Cardiac muscle cell (in vitro differentiated cells and primary cell): Measurements from ENCODE around the gene XCL1. TPM values are rescaled to one million over a fixed set of nuclear protein-coding genes. Genes with fewer than 3 reads are reported as not detected.

Experiments used
- DNase-seq, 2 donors: peaks; one replicate each; pipeline versions ENCODE4 v3.0.0 to v3.0.0-alpha.2; 2010 to 2017; ENCODE audit warnings: low read depth in 1 of 2, low spot score in 1 of 2
- H3K27ac ChIP-seq: fragments of 200-600 bp; sonication (generic); 2 replicates; pipeline ENCODE4 v1.5.1; 2016
- H3K27me3 ChIP-seq: fragments of 200-600 bp; sonication (generic); 2 replicates; pipeline ENCODE4 v1.6.0; 2016; ENCODE audit warnings: control low read depth
- H3K36me3 ChIP-seq: fragments of 200-600 bp; sonication (generic); 2 replicates; pipeline ENCODE4 v1.5.1; 2016; ENCODE audit warnings: control low read depth
- H3K4me1 ChIP-seq: fragments of 200-600 bp; sonication (generic); 2 replicates; pipeline ENCODE4 v1.8.1; 2017; ENCODE audit warnings: low read depth, mild to moderate bottlenecking, mixed run types
- H3K4me3 ChIP-seq: fragments of 200-600 bp; sonication (generic); 2 replicates; pipeline ENCODE4 v1.5.1; 2016; ENCODE audit warnings: mild to moderate bottlenecking
- H3K9me3 ChIP-seq: fragments of 200-600 bp; sonication (generic); 2 replicates; pipeline ENCODE4 v1.5.1; 2017; ENCODE audit warnings: low read depth, mild to moderate bottlenecking, control low read depth
- polyA plus RNA-seq: library from polyadenylated mRNA; unstranded; fragments of >200 nt; fragmentation: Nextera tagmentation; extraction: Ambion mirVana; gene quantifications from 2 replicates; pipeline ENCODE4 v1.2.1, GENCODE V29; 2016
- total RNA-seq: library from RNA; depleted of rRNA; stranded (reverse); fragments of >200 nt; gene quantifications from 2 replicates; pipeline ENCODE4 v1.2.3, GENCODE V29; 2016
- TF ChIP-seq, protein P1 (sequence below): IDR thresholded peaks from 2 replicates; pipeline ENCODE4 v1.5.1; 2012; ENCODE audit warnings: low read depth, mild to moderate bottlenecking, low read length

The XCL1 gene
- total and polyA plus RNA-seq, 2 experiments from 2014 or later = 0.54 to 1.6 TPM

DNA sequence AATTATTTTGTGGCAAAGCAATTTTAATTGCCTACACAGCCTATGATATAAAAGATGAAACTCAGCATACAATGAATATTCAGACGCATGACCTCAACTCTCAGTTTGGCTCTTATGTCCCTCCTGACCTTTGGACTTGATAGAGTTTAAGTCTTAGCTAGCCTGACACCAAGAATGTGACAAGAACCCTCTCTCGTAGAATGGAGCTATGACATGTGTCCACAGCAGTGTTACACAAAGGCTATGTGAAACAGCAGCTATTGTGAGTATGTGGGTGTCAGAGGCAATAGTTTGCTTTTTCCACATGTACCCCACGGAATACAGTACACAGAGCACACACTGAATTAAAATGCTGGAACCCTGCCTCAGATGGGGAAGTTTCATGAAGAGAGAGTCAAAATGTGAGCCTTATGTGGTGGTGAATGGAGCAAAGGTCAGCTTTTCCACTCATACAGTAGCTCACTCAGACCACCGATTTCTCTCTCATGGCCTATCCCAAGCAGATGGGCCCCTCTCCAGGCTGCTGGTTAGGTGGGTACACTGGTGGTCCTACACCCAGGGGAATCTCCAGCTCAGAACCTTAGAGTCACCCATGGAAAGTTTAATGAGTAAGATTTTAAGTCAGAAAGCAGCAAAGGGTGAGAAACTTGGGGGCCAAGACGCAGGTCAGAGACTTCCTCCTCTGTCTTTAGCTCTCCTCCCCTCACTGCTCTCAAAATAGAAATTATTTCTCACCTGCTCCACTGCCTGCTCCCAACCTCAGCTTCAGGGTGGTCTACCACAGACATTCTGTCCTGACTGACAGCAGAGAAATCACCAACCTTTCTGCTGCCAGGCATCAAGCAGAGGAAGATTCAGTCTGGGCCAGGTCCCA lies 22.5 kb upstream of the XCL1 start:
- Histone ChIP-seq H3K27me3 (no peaks in the 10 kb centered on the region), H3K4me3 (no peak overlapping the region), H3K4me1 (peaks cover 43% of the 10 kb centered on the region), H3K9me3 (no peaks in the 10 kb centered on the region), H3K27ac (peak overlapping the region; percentile 68), H3K36me3 (no peaks in the 10 kb centered on the region)
- TF ChIP-seq, protein P1, sequence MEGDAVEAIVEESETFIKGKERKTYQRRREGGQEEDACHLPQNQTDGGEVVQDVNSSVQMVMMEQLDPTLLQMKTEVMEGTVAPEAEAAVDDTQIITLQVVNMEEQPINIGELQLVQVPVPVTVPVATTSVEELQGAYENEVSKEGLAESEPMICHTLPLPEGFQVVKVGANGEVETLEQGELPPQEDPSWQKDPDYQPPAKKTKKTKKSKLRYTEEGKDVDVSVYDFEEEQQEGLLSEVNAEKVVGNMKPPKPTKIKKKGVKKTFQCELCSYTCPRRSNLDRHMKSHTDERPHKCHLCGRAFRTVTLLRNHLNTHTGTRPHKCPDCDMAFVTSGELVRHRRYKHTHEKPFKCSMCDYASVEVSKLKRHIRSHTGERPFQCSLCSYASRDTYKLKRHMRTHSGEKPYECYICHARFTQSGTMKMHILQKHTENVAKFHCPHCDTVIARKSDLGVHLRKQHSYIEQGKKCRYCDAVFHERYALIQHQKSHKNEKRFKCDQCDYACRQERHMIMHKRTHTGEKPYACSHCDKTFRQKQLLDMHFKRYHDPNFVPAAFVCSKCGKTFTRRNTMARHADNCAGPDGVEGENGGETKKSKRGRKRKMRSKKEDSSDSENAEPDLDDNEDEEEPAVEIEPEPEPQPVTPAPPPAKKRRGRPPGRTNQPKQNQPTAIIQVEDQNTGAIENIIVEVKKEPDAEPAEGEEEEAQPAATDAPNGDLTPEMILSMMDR = no peak
- no peak for DNase-seq

GRCh38 chr1:168554603-168555483 lies 21.6 kb upstream of the XCL1 start:
- peak overlapping the region; percentile 68 for H3K27ac ChIP-seq
- H3K36me3 ChIP-seq = no peaks in the 10 kb centered on the region
- H3K9me3 ChIP-seq = no peaks in the 10 kb centered on the region
- H3K27me3 ChIP-seq = no peaks in the 10 kb centered on the region
- TF ChIP-seq, protein P1 = no peak
- no peak overlapping the region for H3K4me3 ChIP-seq
- peaks cover 43% of the 10 kb centered on the region for H3K4me1 ChIP-seq
- no peak for DNase-seq

GRCh38 chr1:168555508-168556046 lies 20.8 kb upstream of the XCL1 start:
- no peak for DNase-seq
- peaks cover 42% of the 10 kb centered on the region for H3K4me1 ChIP-seq
- no peaks in the 10 kb centered on the region for H3K27me3 ChIP-seq
- no peak overlapping the region for H3K27ac ChIP-seq
- no peak overlapping the region for H3K4me3 ChIP-seq
- no peaks in the 10 kb centered on the region for H3K36me3 ChIP-seq
- TF ChIP-seq, protein P1 = no peak
- no peaks in the 10 kb centered on the region for H3K9me3 ChIP-seq

DNA sequence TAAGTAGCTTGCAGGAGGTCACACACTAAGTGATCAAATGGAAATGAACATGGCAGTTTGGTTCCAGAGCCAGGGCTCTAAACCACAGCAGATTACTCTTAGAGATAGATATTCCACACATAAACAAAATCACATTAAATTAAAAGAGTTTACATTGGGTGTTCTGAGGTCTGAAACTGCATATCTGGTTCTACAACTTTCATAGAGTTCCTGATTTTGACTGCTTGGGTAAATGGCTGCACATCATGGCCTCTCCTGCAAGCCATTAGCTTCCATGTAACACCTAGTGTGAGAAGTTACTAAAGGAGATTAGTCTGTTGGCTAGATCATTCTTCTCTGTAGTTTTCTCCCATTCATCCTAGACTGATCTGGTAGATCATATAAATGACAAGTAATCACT lies 19.8 kb upstream of the XCL1 start:
- Histone ChIP-seq H3K4me1 (peaks cover 31% of the 10 kb centered on the region), H3K36me3 (no peaks in the 10 kb centered on the region), H3K27me3 (no peaks in the 10 kb centered on the region), H3K4me3 (no peak overlapping the region), H3K9me3 (no peaks in the 10 kb centered on the region), H3K27ac (no peak overlapping the region)
- TF ChIP-seq, protein P1 = no peak
- no peak for DNase-seq

- H3K9me3 ChIP-seq = no peaks in the 10 kb centered on the region
- no peaks in the 10 kb centered on the region for H3K4me1 ChIP-seq
- TF ChIP-seq, protein P1 = no peak
- no peak for DNase-seq
- no peaks in the 10 kb centered on the region for H3K27me3 ChIP-seq
- H3K27ac ChIP-seq = no peak overlapping the region
- no peak overlapping the region for H3K4me3 ChIP-seq
- no peaks in the 10 kb centered on the region for H3K36me3 ChIP-seq
These were observed 16.0 kb upstream of the XCL1 start for GRCh38 chr1:168560370-168560769.
